ENCODE measurements around the gene SLITRK3. TPM values are rescaled to one million over a fixed set of nuclear protein-coding genes. Genes with fewer than 3 reads are reported as not detected.

Gene SLITRK3
- polyA plus RNA-seq, 1 experiment = not detected

DNA sequence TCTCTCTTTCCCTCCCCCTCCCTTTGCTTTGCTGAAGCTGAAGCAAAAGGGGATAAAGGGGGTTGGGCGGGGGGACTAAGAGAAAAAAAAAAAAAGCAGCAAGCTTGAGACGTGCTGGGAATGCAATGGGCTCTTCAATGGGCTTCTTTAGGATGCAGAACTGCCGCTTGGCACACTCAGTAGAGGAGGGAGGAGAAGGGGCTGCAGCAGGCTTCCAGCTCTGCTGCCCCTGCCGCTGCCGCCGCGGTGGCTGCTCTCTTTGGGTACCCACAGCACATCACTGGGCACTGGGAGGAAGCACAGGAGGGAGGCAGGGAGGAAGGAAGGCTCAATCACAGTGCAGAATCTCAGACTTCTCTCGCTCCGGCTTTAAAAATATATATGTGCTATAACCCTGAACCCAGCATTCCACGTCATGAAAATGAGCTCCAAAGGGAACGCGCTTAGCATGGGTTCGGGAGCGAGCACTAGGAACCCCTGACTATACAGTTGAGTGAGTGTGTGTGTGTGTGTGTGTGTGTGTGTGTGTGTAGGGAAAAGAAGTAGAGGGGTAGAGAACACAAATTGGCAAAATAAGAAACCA lies 3.5 kb downstream of the SLITRK3 start:
- POLR2A ChIA-PET = no interaction called here
- DNase-seq (ENCODE audit: low read depth) = no peak

DNA sequence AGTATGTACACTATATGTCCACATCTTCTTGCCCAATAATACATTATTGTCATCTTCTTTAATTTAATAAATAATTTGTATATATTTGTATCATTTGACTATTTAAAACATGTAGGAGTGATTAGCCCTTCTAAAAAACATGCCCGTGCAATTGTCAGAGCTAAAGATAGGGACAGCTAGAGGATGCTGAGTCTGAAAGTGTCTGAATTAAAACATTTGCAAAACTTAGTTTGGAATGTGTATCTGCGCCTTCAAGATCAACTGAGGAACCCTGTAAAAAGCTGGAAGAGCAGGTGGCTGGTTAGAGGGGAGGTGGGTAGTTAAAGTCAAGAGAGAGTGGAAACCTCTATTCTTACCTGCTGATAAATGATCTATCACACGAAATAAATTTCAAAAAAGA lies 4.7 kb downstream of the SLITRK3 start:
- TF ChIP-seq, protein P1, sequence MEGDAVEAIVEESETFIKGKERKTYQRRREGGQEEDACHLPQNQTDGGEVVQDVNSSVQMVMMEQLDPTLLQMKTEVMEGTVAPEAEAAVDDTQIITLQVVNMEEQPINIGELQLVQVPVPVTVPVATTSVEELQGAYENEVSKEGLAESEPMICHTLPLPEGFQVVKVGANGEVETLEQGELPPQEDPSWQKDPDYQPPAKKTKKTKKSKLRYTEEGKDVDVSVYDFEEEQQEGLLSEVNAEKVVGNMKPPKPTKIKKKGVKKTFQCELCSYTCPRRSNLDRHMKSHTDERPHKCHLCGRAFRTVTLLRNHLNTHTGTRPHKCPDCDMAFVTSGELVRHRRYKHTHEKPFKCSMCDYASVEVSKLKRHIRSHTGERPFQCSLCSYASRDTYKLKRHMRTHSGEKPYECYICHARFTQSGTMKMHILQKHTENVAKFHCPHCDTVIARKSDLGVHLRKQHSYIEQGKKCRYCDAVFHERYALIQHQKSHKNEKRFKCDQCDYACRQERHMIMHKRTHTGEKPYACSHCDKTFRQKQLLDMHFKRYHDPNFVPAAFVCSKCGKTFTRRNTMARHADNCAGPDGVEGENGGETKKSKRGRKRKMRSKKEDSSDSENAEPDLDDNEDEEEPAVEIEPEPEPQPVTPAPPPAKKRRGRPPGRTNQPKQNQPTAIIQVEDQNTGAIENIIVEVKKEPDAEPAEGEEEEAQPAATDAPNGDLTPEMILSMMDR (IDR thresholded peaks at IDR 0.05; ENCODE audit: insufficient read depth, low read depth, low read length) = no peak
- ChIA-PET POLR2A (no interaction called here), CTCF (no interaction called here)
- H3K4me3 ChIP-seq (ENCODE audit: low read depth, low read length) = no peak overlapping the region
- no peak for DNase-seq (ENCODE audit: low read depth)
- H3K36me3 ChIP-seq (ENCODE audit: control insufficient read depth, insufficient read depth, low read length) = no peaks in the 10 kb centered on the region
- H3K27me3 ChIP-seq (ENCODE audit: control insufficient read depth, insufficient read depth, low read length) = peaks cover 16% of the 10 kb centered on the region

More for the DNA sequence above, 3.5 kb downstream of the SLITRK3 start:
- H3K36me3 ChIP-seq (ENCODE audit: control insufficient read depth, insufficient read depth, low read length) = no peaks in the 10 kb centered on the region
- no peak overlapping the region for H3K4me3 ChIP-seq (ENCODE audit: low read depth, low read length)
- TF ChIP-seq, protein P1 (IDR thresholded peaks at IDR 0.05; ENCODE audit: insufficient read depth, low read depth, low read length) = no peak
- CTCF ChIA-PET = no interaction called here
- H3K27me3 ChIP-seq (ENCODE audit: control insufficient read depth, insufficient read depth, low read length) = peaks cover 18% of the 10 kb centered on the region

DNA sequence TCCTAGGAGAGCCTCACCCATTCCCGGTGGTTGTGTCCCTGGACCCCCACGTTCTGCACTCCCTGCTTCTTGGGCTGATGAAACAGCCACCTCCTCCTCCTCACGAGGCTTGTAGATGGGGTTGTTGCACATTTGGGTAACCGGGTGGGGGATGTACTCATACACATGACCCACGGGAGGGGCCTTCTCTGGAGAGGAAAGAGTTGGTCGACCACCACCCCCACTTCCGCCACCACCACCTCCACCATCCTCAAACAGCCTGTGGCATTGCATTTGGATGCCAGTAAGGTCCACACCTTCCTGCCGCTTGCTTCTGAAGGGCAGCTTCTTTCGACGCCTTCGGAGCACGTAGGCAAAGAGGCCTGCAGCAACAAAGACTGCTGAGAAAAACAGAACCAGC lies 7.7 kb downstream of the SLITRK3 start:
- no peak for DNase-seq (ENCODE audit: low read depth)
- TF ChIP-seq, protein P1 (IDR thresholded peaks at IDR 0.05; ENCODE audit: insufficient read depth, low read depth, low read length) = no peak
- H3K36me3 ChIP-seq (ENCODE audit: control insufficient read depth, insufficient read depth, low read length) = no peaks in the 10 kb centered on the region
- H3K27me3 ChIP-seq (ENCODE audit: control insufficient read depth, insufficient read depth, low read length) = peaks cover 2% of the 10 kb centered on the region; the same call in 1 of the 2 replicates
- POLR2A ChIA-PET = no interaction called here
- CTCF ChIA-PET = no interaction called here
- no peak overlapping the region for H3K4me3 ChIP-seq (ENCODE audit: low read depth, low read length)

DNA sequence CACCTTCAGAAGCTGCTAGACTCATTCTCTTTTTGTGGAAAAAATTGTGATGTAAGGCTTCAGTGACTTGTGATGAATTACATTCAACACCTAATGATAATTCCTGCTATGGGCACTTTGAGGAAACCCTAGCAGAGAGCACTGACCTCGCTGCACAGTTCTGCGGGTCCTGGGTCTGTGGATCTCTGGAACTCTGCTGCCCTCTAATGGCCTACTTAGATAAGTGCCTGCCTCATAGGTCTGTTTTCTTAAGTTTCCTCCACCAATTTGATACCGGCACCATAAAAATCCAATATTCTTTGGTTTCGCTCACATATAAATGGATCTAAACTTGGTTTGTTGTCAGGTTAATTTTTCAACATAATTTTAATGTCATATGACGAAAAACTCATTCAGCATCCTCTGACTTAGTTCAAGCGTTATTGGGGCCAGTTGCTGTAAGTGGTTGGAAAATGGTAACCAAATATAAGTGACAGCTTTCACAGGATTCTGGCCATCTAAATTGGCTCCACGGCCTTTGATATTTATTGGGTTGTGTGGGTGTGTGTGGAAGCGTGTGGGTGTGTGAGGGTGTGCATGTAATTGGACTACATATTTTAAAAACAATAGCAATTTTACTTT lies 10.4 kb downstream of the SLITRK3 start:
- TF ChIP-seq, protein P1 (IDR thresholded peaks at IDR 0.05; ENCODE audit: insufficient read depth, low read depth, low read length) = peak; percentile 81
- no peaks in the 10 kb centered on the region for H3K27me3 ChIP-seq (ENCODE audit: control insufficient read depth, insufficient read depth, low read length)
- ChIA-PET POLR2A (no interaction called here), CTCF (interaction anchor here (0.6 to 1.7 kb wide), 3 partner anchors 9 to 395 kb away, joined by 3 to 6 read pairs (median 6); no protein-coding TSS in a partner anchor)
- H3K4me3 ChIP-seq (ENCODE audit: low read depth, low read length) = no peak overlapping the region
- H3K36me3 ChIP-seq (ENCODE audit: control insufficient read depth, insufficient read depth, low read length) = no peaks in the 10 kb centered on the region
- DNase-seq (ENCODE audit: low read depth) = no peak

DNA sequence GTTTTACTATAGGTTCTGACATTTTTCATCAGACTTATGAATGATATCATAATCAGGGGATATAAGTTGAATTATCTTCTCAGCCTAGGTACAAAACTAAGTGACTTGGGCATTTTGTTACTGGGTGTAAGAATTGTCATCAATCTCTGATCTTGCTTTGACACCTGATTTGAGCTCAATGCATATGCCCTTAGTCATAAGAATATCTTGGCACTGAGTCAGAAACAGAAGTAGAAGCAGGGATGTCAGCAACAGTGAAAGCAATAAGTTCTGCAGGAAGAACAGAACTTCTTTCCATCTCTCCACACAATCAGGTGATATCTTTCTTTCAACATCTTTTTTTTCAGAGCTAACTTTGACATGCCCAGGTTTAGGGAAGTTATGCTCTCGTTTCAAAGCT lies 14.6 kb downstream of the SLITRK3 start:
- Histone ChIP-seq H3K27me3 (ENCODE audit: control insufficient read depth, insufficient read depth, low read length) (no peaks in the 10 kb centered on the region), H3K4me3 (ENCODE audit: low read depth, low read length) (no peak overlapping the region), H3K36me3 (ENCODE audit: control insufficient read depth, insufficient read depth, low read length) (no peaks in the 10 kb centered on the region)
- POLR2A ChIA-PET = no interaction called here
- DNase-seq (ENCODE audit: low read depth) = no peak
- CTCF ChIA-PET = no interaction called here
- TF ChIP-seq, protein P1 (IDR thresholded peaks at IDR 0.05; ENCODE audit: insufficient read depth, low read depth, low read length) = no peak

Data from BJ (cell line).